HCT116 (cell line): ENCODE results near the gene SLC44A1.

ENCODE experiments used
- CBX3 ChIP-seq: IDR thresholded peaks from 2 replicates; pipeline ENCODE4 v1.6.1; 2012; ENCODE audit warnings: low read depth
- CTCF ChIP-seq, 3 experiments: fragments of 200-600 bp in 1 of 3; sonication (generic) in 1 of 3; IDR thresholded peaks in 2 of 3; conservative IDR thresholded peaks in 1 of 3; 2 replicates each; pipeline ENCODE4 v1.5.1; 2012 to 2017; ENCODE audit warnings: low read depth in 2 of 3, low read length in 2 of 3, antibody characterized with exemption in 1 of 3, borderline replicate concordance in 1 of 3, control low read depth in 1 of 3, mild to moderate bottlenecking in 1 of 3, mixed read lengths in 1 of 3, mixed run types in 1 of 3, moderate library complexity in 1 of 3; ENCODE audit not compliant: insufficient read depth in 1 of 3
- POLR2A ChIP-seq: IDR thresholded peaks from 2 replicates; pipeline ENCODE4 v1.7.0; 2011; ENCODE audit warnings: borderline replicate concordance; ENCODE audit not compliant: insufficient read depth, insufficient read length; ENCODE audit errors: extremely low read depth
- POLR2AphosphoS5 ChIP-seq: IDR thresholded peaks from 2 replicates; pipeline ENCODE4 v1.6.1; 2011; ENCODE audit warnings: mild to moderate bottlenecking, low read depth, low read length, moderate library complexity
- REST ChIP-seq: IDR thresholded peaks from 2 replicates; pipeline ENCODE4 v1.6.1; 2012; ENCODE audit warnings: low read depth
- SP1 ChIP-seq: IDR thresholded peaks from 2 replicates; pipeline ENCODE4 v1.6.1; 2012; ENCODE audit warnings: low read depth
- SRF ChIP-seq: IDR thresholded peaks from 2 replicates; pipeline ENCODE4 v1.6.1; 2012; ENCODE audit warnings: low read depth
- YY1 ChIP-seq: IDR thresholded peaks from 2 replicates; pipeline ENCODE4 v1.6.1; 2011; ENCODE audit warnings: low read length, low read depth, moderate library complexity, mild to moderate bottlenecking; ENCODE audit not compliant: insufficient replicate concordance; ENCODE audit errors: extremely low read depth
- ZBTB33 ChIP-seq: IDR thresholded peaks from 2 replicates; pipeline ENCODE4 v1.6.1; 2011; ENCODE audit warnings: mild to moderate bottlenecking, low read length, moderate library complexity; ENCODE audit not compliant: insufficient replicate concordance; ENCODE audit errors: extremely low read depth

GRCh38 chr9:105275111-105275510 is 30.7 kb downstream of the SLC44A1 start:
- TF ChIP-seq CBX3: no peak
- no peak for TF ChIP-seq POLR2A
- TF ChIP-seq ZBTB33: no peak
- TF ChIP-seq CTCF (IDR thresholded peaks at IDR 0.05 in 2 of 3, conservative IDR thresholded peaks at IDR 0.05 in 1 of 3; ENCODE audit: borderline replicate concordance in 1 of 3, insufficient read depth in 1 of 3, low read depth in 2 of 3, low read length in 2 of 3): no peak
- TF ChIP-seq SP1: no peak
- TF ChIP-seq REST: no peak
- no peak for TF ChIP-seq POLR2AphosphoS5
- TF ChIP-seq YY1: no peak
- no peak for TF ChIP-seq SRF
